ENCODE measurements around the gene PCIF1.
"Not testable (repeated sequence)": the region's sequence is repeated elsewhere in the genome, so short reads cannot be mapped to it uniquely, and the experiment has no call there.

PCIF1 gene

DNA sequence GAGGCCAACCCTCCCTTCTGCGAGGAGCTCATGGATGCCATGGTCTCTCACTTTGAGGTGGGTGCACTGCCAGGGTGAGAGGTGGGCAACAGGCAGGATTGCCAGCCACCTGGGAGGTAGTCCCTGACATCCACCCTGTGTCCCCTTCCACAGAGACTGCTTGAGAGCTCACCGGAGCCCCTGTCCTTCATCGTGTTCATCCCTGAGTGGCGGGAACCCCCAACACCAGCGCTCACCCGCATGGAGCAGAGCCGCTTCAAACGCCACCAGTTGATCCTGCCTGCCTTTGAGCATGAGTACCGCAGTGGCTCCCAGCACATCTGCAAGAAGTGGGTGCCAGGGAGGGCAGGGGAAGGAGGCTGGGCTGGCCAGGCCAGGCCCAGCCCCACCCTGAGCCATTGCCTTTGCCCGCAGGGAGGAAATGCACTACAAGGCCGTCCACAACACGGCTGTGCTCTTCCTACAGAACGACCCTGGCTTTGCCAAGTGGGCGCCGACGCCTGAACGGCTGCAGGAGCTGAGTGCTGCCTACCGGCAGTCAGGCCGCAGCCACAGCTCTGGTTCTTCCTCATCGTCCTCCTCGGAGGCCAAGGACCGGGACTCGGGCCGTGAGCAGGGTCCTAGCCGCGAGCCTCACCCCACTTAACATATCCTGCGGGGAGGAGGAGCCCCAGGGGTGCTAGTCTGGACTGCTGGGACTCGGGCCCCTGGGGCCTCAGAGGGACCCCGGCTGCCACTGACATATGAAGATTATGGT lies 12.8 kb downstream of the PCIF1 start:
- no peak for DNase-seq (ENCODE audit: low spot score)

DNA sequence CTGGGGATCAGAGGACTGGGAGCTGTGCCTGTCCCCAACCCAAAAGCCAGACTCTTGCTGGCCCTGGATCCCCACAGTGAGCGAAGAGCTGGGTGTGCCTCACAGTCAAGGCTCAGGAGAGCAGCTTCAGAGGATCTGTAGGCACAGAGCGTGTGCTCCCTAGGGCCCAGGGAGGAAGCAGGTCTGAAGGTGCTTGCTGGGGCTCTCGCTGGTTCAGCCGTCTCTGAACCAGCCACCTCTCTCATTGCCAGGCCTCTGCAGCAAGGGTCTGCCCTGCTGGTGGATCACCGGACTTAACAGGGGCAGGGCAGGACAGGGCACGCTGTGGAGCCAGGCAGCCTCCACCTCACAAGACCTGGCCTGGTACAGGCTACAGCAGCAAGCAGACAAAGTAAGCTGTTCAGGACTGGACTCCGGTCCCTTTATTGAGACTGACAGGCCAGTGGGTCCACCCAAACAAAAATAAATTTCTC lies 13.8 kb downstream of the PCIF1 start:
- no peak for DNase-seq (ENCODE audit: low spot score)

- DNase-seq (ENCODE audit: low spot score), result peak; percentile 16
Measured at GRCh38 chr20:45948742-45949541, 14.5 kb downstream of the PCIF1 start.

DNA sequence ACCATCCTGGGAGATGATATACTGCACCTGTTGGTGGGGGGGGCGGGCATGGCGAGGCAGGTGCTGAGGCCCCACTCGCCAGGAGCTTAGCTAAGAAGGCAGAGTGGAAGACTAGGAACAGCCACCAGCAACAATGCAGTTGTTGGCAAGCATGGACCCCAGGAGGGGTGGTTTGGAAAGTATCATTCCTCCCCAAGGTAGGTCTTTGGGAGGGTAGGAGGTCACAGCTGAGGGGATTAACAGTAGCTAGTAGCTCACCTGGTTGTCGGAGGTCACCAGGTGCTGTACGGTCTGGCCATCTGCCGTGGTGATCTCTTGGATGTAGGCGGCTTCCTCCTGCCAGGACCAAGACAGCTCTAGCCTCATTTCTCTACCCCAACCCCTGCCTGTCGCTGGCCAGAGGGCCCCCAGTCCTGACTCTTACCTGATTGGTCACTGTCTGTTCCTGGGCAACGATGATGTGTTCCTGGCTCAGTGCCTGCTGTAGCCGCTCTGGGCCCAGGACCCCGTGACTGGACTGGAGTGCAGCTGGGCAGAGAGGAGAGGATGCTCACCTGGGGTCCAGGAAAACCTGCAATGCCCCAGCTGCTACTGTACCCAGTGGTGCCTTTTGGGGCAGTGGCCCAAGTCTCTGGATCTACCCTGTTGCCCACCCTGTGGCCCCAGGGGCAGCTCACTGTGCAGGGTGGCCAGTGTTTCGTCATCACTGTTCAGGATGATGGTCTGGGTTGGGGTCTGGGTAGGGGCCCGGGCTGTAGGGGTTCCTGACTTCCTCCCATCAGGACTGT lies 15.3 kb downstream of the PCIF1 start:
- peak; percentile 45 for DNase-seq (ENCODE audit: low spot score)

GRCh38 chr20:45950330-45950646 lies 15.8 kb downstream of the PCIF1 start:
- DNase-seq (ENCODE audit: low spot score), result peak; percentile 28

GRCh38 chr20:45951925-45952834 lies 17.7 kb downstream of the PCIF1 start:
- DNase-seq (ENCODE audit: low spot score), result no peak

DNA sequence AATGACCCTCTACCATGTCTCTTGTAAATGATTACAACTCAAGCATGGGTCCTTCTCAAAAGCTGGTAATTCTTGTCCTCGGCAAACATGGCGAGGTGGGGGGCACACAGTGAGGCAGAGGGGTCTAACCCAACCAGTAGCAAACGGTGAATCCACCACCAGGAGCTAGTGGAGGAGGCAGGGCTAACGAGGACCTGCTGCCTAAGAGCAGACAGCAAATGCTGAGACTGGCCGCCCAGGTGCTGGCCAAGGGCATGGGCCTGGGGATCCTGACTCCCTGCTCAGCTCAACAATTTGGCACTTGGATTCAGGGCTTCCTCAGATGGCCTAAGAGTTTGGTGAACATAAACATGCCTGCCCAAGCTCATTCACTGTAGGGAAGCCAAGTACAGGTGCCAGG lies 18.4 kb downstream of the PCIF1 start:
- DNase-seq (ENCODE audit: low spot score), result no peak

DNA sequence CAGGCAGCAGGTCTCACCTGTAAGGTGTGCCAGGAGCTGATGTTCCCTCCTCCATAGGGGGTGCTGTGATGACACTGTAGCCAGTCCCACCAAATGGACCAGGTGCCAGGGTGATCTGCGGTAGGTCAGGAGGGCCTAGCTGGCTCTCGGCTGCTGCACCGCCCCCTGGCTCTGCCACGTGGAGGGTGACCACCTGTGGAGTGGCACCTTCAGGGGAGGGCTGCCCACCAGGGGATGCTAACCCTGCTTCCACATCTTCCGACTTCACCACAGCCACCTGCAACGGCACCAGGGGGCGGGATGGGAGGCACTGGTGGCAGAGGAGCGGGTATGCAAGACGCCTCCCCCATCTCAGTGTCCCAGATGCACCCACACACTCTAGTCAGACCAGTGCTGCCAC lies 19.2 kb downstream of the PCIF1 start:
- DNase-seq (ENCODE audit: low spot score), result no peak

GRCh38 chr20:45956326-45956725 lies 21.8 kb downstream of the PCIF1 start:
- DNase-seq (ENCODE audit: low spot score), result not testable (repeated sequence)

GRCh38 chr20:45957021-45957941 lies 22.8 kb downstream of the PCIF1 start:
- no peak for DNase-seq (ENCODE audit: low spot score)

DNA sequence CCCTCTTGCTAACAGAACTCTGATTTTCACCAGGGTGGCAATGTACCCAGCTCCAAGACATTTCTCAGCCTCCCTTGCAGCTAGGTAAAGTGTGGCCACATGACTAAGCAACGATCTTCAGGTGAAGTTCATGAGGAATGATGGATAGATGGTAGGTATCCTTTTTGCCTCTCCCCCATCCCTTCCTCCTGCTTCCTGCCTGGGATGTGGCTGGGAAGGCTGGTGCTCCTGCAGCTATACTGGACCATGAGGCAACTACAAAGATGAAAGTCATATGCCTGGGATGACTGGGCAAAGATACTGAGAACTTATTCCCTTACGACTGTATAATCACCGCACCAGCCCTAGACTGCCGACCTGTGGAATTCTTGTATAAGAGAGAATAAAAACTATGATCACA lies 24.1 kb downstream of the PCIF1 start:
- DNase-seq (ENCODE audit: low spot score), result no peak

DNA sequence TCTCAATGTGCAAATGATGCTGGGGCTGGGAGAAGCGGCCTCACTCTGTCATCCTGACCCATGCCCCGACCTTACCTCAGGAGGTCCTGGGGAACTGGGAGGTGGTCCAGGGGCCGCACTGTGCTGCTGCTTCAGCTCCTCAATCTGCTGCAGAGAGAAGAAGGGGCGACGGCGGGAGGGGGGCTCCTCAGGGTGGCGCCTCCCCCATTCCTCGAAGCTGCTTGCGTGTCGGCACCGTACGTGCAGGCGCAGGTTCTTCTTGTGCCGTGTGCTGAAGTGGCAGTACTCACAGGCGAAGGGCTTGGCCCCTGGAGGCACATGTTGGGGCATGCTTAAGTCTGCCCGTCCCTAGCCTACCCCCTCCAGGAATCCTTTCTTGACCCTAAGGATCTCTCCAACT lies 24.6 kb downstream of the PCIF1 start:
- DNase-seq (ENCODE audit: low spot score), result no peak

GRCh38 chr20:45959956-45960630 lies 25.6 kb downstream of the PCIF1 start:
- no peak for DNase-seq (ENCODE audit: low spot score)

DNA sequence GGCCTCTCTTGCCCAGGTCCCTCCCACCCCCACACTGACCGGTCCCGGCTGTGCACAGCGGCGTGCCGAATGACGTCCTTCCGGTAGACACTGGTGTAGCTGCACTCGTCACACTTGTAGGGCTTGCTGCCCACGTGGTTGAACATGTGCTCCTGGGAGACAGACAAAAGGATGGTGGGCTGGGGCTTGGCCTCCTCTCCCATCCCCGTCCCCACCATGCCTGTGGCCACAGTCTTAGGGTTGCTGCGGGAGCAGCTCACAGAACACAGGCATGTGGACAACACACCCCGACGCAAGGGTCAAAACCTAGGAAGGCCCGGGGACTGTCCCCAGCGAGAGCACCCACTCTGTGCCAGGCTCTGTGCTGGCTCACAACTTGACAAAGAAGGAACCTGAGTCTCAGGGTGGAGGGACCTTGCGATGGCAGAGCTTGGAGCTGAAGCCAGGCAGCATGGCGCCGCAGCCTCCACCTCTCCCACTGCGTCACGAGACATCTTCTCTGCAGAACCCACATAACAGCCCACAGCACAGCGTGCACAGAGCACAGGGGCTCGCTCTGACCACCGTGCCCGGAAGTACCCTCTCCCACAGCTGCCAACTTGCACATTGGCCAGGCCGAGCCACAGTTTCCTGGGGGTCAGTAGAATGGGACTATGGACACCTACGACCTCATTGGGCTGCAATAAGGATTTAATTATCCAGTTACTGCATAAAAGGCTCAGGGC lies 27.7 kb downstream of the PCIF1 start:
- no peak for DNase-seq (ENCODE audit: low spot score)

- DNase-seq (ENCODE audit: low spot score), result peak; percentile 85
Measured at GRCh38 chr20:45963059-45964005, 28.8 kb downstream of the PCIF1 start.

GRCh38 chr20:45964006-45964400 lies 29.5 kb downstream of the PCIF1 start:
- DNase-seq (ENCODE audit: low spot score), result no peak

DNA sequence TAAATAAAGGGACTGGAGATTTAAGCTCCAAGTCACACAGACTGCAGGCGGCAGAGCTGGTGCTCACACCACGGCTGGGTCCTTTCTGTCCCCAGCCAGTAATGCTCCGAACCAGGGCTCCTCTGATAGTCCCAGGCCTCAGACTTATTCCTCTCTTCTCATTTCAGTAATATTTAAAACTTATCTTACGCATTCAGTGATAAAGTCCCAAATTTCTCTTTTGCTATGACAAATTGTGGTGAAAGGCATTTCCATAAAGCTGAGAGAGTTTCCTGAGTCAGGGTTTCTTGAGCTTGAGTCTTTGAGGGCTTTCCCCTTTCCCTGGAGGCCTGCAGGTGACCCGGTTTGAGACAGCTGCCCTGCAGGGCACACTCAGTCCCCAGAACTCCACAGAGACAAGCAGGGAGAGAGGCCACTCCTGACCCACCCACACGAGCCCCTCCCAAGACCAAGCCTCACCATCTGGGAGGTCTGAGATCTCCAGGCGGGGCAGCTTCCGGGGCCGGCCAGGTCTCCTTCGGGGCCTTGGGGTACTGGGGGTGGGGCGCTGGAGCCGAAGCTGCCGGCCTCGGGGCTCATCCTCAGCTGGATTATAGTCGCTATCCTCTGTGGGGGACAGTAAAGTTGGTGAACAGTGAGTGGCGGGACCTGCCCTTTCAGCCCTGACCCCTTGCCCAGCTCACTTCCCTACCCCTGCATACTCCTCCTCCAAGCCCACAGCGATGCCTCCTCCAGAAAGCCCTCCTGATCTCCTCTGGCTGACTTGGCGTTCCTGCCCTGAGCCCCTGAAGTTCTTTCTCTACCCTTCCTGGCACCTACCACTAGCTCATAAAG lies 30.9 kb downstream of the PCIF1 start:
- DNase-seq (ENCODE audit: low spot score), result no peak
